GM12891 (cell line): ENCODE measurements around the gene NABP1.

Experiments used
- PAX5 ChIP-seq: IDR thresholded peaks from 2 replicates; pipeline ENCODE4 v1.6.1; 2011; ENCODE audit warnings: low read length, moderate library complexity, mild to moderate bottlenecking; ENCODE audit not compliant: insufficient read depth, severe bottlenecking
- POLR2A ChIP-seq: IDR thresholded peaks from 2 replicates; pipeline ENCODE4 v1.6.1; 2011; ENCODE audit warnings: low read depth, low read length, control low read depth
- POLR2AphosphoS5 ChIP-seq: IDR thresholded peaks from 2 replicates; pipeline ENCODE4 v1.6.1; 2011; ENCODE audit warnings: low read depth, low read length, control low read depth
- POU2F2 ChIP-seq: IDR thresholded peaks from 2 replicates; pipeline ENCODE4 v1.6.1; 2011; ENCODE audit warnings: low read depth, mild to moderate bottlenecking, control low read depth, low read length, moderate library complexity
- SPI1 ChIP-seq: IDR thresholded peaks from 2 replicates; pipeline ENCODE4 v1.6.1; 2011; ENCODE audit warnings: low read depth, low read length, control low read depth
- TAF1 ChIP-seq: IDR thresholded peaks from 2 replicates; pipeline ENCODE4 v1.6.1; 2011; ENCODE audit warnings: low read depth, low read length, control low read depth

- TF ChIP-seq SPI1, result no peak
- TF ChIP-seq POLR2AphosphoS5, result no peak
- TF ChIP-seq POLR2A, result no peak
- no peak for TF ChIP-seq TAF1
- no peak for TF ChIP-seq POU2F2
- TF ChIP-seq PAX5, result no peak
Observed at GRCh38 chr2:191641609-191642008, 36.3 kb upstream of the NABP1 start.
